Retinal pigment epithelial cell (primary cell): ENCODE measurements around the gene MCL1.
A peak's percentile ranks its signal among the peaks of the same experiment; 100 is the strongest.

Experiments used
- DNase-seq: peaks from one replicate; pipeline ENCODE4 v3.0.0-alpha.2; 2010; ENCODE audit warnings: low read depth
- H3K4me3 ChIP-seq: 2 replicates; pipeline ENCODE4 v1.5.1; 2011; ENCODE audit warnings: mild to moderate bottlenecking, low read length, control low read depth, moderate library complexity
- CTCF ChIP-seq: conservative IDR thresholded peaks from 2 replicates; pipeline ENCODE4 v1.5.1; 2011; ENCODE audit warnings: low read depth, low read length, control low read depth, inconsistent platforms

The MCL1 gene

GRCh38 chr1:150621497-150622302, 42.3 kb upstream of the MCL1 start:
- H3K4me3 ChIP-seq = no peak overlapping the region
- peak; percentile 82 for TF ChIP-seq CTCF
- DNase-seq = no peak

- TF ChIP-seq CTCF = no peak
- DNase-seq = no peak
- no peak overlapping the region for H3K4me3 ChIP-seq
These were observed 41.5 kb upstream of the MCL1 start for GRCh38 chr1:150620919-150621318.

- TF ChIP-seq CTCF = peak; percentile 51
- peak; percentile 66 for DNase-seq
- no peak overlapping the region for H3K4me3 ChIP-seq
These were observed 40.4 kb upstream of the MCL1 start for GRCh38 chr1:150619576-150620509.

GRCh38 chr1:150615346-150616201, 36.2 kb upstream of the MCL1 start:
- H3K4me3 ChIP-seq = no peak overlapping the region
- no peak for TF ChIP-seq CTCF
- DNase-seq = no peak

GRCh38 chr1:150613061-150613920, 33.9 kb upstream of the MCL1 start:
- no peak for DNase-seq
- no peak for TF ChIP-seq CTCF

GRCh38 chr1:150612014-150612345, 32.6 kb upstream of the MCL1 start:
- no peak for TF ChIP-seq CTCF
- H3K4me3 ChIP-seq = no peak overlapping the region
- DNase-seq = no peak

More at GRCh38 chr1:150613061-150613920, 33.9 kb upstream of the MCL1 start:
- H3K4me3 ChIP-seq = no peak overlapping the region
